ENCODE data around the gene CRTAC1.

- no peak for TF ChIP-seq POLR2A (IDR thresholded peaks at IDR 0.05)
- no peak for TF ChIP-seq CTCF (IDR thresholded peaks at IDR 0.05)
- no peak for TF ChIP-seq EP300 (IDR thresholded peaks at IDR 0.05)
Observed at GRCh38 chr10:97931041-97931440, 99.4 kb downstream of the CRTAC1 start.
